ENCODE measurements around the gene TRPM2. TPM values are rescaled to one million over a fixed set of nuclear protein-coding genes. Genes with fewer than 3 reads are reported as not detected.
A peak's percentile ranks its signal among the peaks of the same experiment; 100 is the strongest.

Gene TRPM2
- total and polyA plus RNA-seq, 5 donors: 0.61 to 1.7 (median 1.2) TPM

DNA sequence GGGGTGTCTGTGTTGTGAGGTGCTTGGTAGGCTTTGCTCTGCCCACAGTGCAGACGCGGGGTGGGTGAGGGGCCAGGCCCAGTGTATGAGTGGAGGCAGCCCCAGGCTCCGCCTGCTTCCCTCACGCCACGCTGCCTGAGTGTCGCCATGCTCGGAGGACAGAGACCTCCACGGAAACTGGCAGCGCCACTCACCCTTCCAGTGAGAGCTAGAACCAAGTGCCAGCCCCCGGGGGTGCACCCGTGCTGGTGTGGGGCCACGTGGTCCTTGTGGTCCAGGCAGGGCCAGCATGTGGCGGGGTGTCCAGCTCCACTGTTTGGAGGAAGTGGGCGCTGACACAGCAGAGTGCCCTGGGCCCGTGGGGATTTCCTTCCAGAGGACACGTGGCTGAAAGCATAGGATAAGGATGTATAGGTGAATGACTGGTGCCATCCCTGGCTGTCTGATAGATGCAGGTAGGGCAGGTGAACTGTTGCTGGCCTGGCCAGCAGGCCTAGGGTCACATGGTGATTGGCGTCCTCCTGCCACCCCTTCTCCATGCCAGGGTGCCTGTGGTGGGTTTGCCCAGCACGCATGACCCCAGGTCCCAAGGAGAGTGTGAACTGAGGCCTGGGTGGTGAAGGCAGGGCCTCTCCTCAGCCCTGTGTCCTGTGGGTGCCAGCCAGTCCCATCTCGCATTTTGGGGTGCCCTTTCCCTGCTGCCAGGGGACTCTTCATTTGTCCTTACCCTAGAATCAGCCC lies 105.7 kb downstream of the TRPM2 start:
- intact Hi-C loops (cut with DNase I): no loop called here
- WGBS: 92% methylated on average over 19 of the region's 19 CpGs
- Histone ChIP-seq H3K4me1 (ENCODE audit: control insufficient read depth, insufficient read depth, low read length) (no peaks in the 10 kb centered on the region), H3K27me3 (ENCODE audit: control insufficient read depth, insufficient read depth) (no peaks in the 10 kb centered on the region), H3K9me3 (ENCODE audit: control insufficient read depth, low read length) (no peaks in the 10 kb centered on the region), H3K4me3 (ENCODE audit: low read length) (no peak overlapping the region), H3K27ac (ENCODE audit: low read length) (no peak overlapping the region)
- DNase-seq (peak in 1 of 3 donors; percentile 59), ATAC-seq (no peak)

DNA sequence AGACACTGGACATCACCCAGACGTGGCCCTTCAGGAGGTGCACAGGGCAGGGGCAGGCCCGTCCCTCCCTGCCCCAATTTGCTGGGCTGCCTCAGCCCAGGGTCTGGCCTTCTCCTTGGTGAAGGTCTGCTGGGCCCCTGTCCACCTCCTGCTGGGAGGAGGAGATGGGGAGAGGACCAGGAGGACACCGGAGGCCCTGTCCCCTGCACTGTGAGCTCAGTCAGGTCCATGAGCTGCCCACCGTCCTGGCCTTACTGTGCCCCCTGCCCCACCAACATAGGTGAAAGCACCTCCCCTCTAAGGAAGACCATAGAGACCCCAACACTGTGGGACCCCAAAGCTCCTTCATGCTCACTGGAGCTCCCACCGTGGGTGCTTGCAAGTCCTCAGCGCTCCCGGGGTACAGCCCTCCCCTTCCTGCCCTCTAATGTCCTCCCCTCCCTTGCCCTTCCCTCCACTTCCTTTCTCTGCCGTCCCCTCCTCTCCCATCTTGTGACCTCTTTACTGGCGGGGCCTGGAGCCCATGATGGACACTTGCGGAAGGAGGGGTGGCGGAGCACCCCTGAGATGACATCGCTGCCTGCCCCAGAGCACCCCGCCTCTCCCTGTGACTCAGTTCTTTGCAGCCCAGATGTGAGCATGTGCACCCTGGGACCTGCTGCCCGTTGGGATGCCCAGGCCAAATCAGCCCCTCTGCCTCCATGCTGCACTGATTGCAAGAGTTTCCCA lies 106.5 kb downstream of the TRPM2 start:
- ATAC-seq (no peak), DNase-seq (no peak)
- intact Hi-C loops (cut with DNase I): no loop called here
- Histone ChIP-seq H3K4me3 (ENCODE audit: low read length) (no peak overlapping the region), H3K9me3 (ENCODE audit: control insufficient read depth, low read length) (no peaks in the 10 kb centered on the region), H3K27me3 (ENCODE audit: control insufficient read depth, insufficient read depth) (no peaks in the 10 kb centered on the region), H3K27ac (ENCODE audit: low read length) (no peak overlapping the region), H3K4me1 (ENCODE audit: control insufficient read depth, insufficient read depth, low read length) (no peaks in the 10 kb centered on the region)
- WGBS: 80% methylated on average over 14 of the region's 14 CpGs

DNA sequence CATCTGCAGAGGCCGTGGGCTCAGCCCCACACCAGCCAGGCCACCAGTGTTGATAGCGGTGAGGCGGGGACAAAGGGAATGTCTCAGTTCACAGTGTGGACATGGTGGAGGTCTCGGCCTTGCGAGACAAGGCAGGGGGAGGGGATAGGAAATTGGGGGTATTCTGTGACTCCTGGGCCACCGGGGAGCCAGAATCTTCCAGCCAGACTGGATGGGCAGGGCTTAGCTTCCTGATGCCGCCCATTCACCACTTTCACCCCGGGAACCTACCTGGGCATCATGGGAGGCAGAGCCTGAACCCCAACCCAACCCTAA lies 107.0 kb downstream of the TRPM2 start:
- 93% methylated on average over 8 of the region's 8 CpGs for WGBS
- H3K27me3 ChIP-seq (ENCODE audit: control insufficient read depth, insufficient read depth): no peaks in the 10 kb centered on the region
- no peaks in the 10 kb centered on the region for H3K9me3 ChIP-seq (ENCODE audit: control insufficient read depth, low read length)
- intact Hi-C loops (cut with DNase I): no loop called here
- H3K4me3 ChIP-seq (ENCODE audit: low read length): no peak overlapping the region
- ATAC-seq: no peak
- DNase-seq: no peak
- no peak overlapping the region for H3K27ac ChIP-seq (ENCODE audit: low read length)
- H3K4me1 ChIP-seq (ENCODE audit: control insufficient read depth, insufficient read depth, low read length): no peaks in the 10 kb centered on the region

DNA sequence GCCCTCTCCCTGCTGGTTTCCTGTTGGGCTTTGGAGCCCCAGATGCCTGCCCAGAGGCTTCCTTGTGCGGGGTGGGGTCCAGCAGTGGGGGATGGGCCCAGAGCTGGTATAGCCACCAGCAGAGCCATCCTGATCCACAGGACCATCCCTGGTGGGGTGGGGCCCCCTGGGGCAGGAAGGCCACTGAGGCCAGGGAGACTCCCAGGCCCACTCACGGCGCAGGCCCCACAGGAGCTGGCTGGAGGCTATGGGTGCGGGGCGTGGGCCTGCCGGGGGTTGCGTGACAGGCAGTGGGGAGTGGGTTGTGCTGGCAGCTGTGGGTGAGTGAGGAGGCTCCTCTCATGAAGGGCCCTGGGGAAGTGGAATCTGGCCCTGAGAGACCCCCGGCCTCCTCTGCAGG lies 107.6 kb downstream of the TRPM2 start:
- ATAC-seq (no peak), DNase-seq (no peak)
- Histone ChIP-seq H3K4me3 (ENCODE audit: low read length) (no peak overlapping the region), H3K27ac (ENCODE audit: low read length) (no peak overlapping the region), H3K4me1 (ENCODE audit: control insufficient read depth, insufficient read depth, low read length) (no peaks in the 10 kb centered on the region), H3K9me3 (ENCODE audit: control insufficient read depth, low read length) (no peaks in the 10 kb centered on the region), H3K27me3 (ENCODE audit: control insufficient read depth, insufficient read depth) (no peaks in the 10 kb centered on the region)
- WGBS: 94% methylated on average over 8 of the region's 8 CpGs
- intact Hi-C loops (cut with DNase I): no loop called here

DNA sequence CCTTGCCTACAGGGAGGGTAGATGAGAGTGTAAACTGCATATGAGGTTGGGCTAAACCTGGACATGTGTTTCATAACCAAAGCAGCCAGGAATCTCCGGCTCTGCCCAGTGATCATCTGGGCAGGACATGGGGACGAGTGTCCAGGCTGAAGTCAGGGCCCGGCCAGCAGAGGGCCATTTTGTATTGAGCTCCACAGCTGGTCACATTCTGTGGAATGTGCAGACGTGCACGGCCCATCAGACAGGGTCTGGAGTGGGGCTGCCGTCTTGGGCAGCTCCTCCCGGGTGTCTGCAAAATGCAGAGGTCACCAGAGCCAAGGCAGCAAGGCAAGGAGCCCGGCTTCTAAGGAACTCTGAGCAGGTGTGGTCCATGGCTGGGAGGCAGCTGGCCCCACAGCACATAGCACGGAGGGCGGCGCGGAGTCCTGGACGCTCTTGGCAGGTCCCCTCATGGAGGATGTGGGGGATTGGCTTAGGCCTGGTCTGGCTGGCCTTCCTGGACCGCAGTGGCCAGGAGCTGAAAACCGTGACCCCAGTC lies 108.1 kb downstream of the TRPM2 start:
- no peak overlapping the region for H3K27ac ChIP-seq (ENCODE audit: low read length)
- no peaks in the 10 kb centered on the region for H3K4me1 ChIP-seq (ENCODE audit: control insufficient read depth, insufficient read depth, low read length)
- H3K4me3 ChIP-seq (ENCODE audit: low read length): no peak overlapping the region
- ATAC-seq: peak; percentile 52 to 71
- 52% methylated on average over 15 of the region's 15 CpGs for WGBS
- intact Hi-C loops (cut with DNase I): no loop called here
- no peaks in the 10 kb centered on the region for H3K27me3 ChIP-seq (ENCODE audit: control insufficient read depth, insufficient read depth)
- no peaks in the 10 kb centered on the region for H3K9me3 ChIP-seq (ENCODE audit: control insufficient read depth, low read length)
- DNase-seq: peak in 1 of 3 donors; percentile 63

DNA sequence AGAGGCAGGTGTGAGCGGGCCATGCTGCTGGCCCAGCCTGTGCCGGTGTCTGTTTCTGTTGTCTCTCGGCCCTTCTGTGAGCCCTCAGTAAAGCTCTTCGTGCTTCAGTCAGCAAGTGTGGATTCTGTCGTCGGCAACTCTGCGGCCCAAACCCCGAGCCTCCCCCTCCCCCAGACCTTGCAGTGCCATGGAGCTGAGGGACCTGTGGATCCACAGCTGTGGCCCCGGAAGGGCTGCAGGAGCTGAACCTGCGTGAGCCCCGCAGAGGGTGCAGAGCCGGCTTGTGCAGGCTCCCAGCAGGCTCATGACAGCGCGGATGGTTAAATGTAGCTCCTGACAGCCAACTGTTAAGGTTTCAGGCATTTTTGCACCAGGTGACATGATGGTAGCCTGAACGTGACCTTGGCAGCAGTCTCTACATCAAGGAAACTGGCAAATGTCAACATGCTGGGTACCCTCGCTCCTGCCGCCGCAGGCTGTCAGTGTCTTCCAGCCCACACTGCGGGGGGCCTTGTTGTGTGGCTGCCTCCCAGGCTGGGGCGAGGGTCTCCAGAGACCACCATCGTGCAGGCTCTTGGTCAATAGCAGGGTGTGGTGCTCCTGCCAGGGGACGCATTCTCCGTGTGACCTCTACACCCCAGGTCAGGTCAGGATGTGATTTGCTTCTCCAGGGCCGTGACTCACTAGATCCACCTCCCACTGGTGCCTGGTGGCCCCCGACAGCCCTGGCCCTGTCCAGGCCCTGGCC lies 108.8 kb downstream of the TRPM2 start:
- DNase-seq: no peak

DNA sequence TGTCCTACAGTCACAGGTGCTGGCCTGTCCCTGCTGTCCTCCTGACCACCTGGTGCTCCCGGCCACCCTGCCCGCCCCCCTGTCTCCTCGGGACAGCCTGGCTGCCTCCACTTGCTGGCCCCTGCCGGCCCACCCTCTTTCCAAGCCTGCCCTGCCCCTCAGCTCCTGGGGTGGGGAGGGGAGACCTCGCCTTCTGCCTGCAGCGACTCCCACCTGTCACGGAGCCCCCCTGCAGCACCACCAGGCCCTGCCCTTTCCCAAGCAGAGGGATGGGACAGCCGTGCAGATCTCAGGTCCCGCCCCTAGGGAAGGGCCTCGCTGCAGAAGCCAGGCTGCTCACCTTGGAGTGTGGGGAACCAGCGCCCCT lies 109.4 kb downstream of the TRPM2 start:
- Histone ChIP-seq H3K27ac (ENCODE audit: low read length) (no peak overlapping the region), H3K27me3 (ENCODE audit: control insufficient read depth, insufficient read depth) (no peaks in the 10 kb centered on the region), H3K4me1 (ENCODE audit: control insufficient read depth, insufficient read depth, low read length) (no peaks in the 10 kb centered on the region), H3K9me3 (ENCODE audit: control insufficient read depth, low read length) (no peaks in the 10 kb centered on the region), H3K4me3 (ENCODE audit: low read length) (no peak overlapping the region)
- WGBS: 88% methylated on average over 11 of the region's 11 CpGs
- no peak for DNase-seq
- ATAC-seq: no peak
- intact Hi-C loops (cut with DNase I): no loop called here

More for the DNA sequence above, 108.8 kb downstream of the TRPM2 start:
- H3K9me3 ChIP-seq (ENCODE audit: control insufficient read depth, low read length): no peaks in the 10 kb centered on the region
- ATAC-seq: no peak
- H3K4me3 ChIP-seq (ENCODE audit: low read length): no peak overlapping the region
- H3K27ac ChIP-seq (ENCODE audit: low read length): no peak overlapping the region
- 93% methylated on average over 25 of the region's 25 CpGs for WGBS
- H3K27me3 ChIP-seq (ENCODE audit: control insufficient read depth, insufficient read depth): no peaks in the 10 kb centered on the region
- intact Hi-C loops (cut with DNase I): no loop called here
- no peaks in the 10 kb centered on the region for H3K4me1 ChIP-seq (ENCODE audit: control insufficient read depth, insufficient read depth, low read length)

DNA sequence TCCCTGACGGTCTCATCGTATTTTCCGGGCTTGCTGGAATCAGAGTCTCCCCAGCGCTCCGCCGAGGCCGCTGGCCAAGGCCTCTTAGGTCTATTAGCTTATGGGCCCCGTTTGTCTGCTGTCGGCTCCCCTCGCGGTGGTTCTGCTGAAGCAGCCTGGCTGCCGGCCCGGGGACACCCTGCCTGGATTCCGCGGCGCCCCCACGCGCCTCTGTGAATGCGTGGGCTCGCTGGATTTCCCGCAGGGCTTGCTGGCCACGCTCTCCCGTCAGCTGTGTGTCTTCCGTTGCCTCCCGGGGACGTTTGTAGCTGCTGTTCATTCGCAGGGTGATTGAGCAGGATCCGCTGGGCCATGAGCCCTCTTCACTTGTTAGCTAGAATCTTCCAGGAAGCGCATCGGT lies 110.3 kb downstream of the TRPM2 start:
- Histone ChIP-seq H3K9me3 (ENCODE audit: control insufficient read depth, low read length) (no peaks in the 10 kb centered on the region), H3K4me3 (ENCODE audit: low read length) (no peak overlapping the region), H3K27me3 (ENCODE audit: control insufficient read depth, insufficient read depth) (no peaks in the 10 kb centered on the region), H3K4me1 (ENCODE audit: control insufficient read depth, insufficient read depth, low read length) (no peaks in the 10 kb centered on the region), H3K27ac (ENCODE audit: low read length) (no peak overlapping the region)
- DNase-seq: peak in 1 of 3 donors; percentile 76
- ATAC-seq: no peak
- WGBS: 56% methylated on average over 30 of the region's 30 CpGs
- intact Hi-C loops (cut with DNase I): no loop called here

DNA sequence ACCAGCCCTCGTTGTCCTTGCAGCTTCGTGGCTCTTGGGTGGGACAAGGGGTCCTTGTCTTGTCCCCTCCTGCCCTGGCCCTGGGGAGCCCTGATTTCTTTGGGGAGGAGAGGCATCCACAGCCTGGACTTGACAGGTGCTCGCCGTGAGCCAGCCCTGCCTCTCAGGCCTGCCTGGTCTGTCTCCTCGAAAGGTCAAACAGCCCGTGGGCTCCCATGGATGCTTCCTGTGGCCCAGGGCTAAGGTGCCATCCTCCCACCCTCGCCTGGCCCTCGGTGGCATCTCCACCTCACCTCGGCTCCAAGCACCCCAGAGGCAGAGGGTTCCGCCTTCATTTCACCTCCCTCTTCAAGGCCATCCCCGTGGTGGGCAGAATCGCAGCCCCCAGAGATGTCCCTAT lies 110.9 kb downstream of the TRPM2 start:
- Histone ChIP-seq H3K9me3 (ENCODE audit: control insufficient read depth, low read length) (no peaks in the 10 kb centered on the region), H3K27ac (ENCODE audit: low read length) (no peak overlapping the region), H3K4me1 (ENCODE audit: control insufficient read depth, insufficient read depth, low read length) (no peaks in the 10 kb centered on the region), H3K27me3 (ENCODE audit: control insufficient read depth, insufficient read depth) (no peaks in the 10 kb centered on the region), H3K4me3 (ENCODE audit: low read length) (no peak overlapping the region)
- DNase-seq: peak in 1 of 3 donors; percentile 33
- ATAC-seq: no peak
- intact Hi-C loops (cut with DNase I): no loop called here
- 86% methylated on average over 12 of the region's 12 CpGs for WGBS

DNA sequence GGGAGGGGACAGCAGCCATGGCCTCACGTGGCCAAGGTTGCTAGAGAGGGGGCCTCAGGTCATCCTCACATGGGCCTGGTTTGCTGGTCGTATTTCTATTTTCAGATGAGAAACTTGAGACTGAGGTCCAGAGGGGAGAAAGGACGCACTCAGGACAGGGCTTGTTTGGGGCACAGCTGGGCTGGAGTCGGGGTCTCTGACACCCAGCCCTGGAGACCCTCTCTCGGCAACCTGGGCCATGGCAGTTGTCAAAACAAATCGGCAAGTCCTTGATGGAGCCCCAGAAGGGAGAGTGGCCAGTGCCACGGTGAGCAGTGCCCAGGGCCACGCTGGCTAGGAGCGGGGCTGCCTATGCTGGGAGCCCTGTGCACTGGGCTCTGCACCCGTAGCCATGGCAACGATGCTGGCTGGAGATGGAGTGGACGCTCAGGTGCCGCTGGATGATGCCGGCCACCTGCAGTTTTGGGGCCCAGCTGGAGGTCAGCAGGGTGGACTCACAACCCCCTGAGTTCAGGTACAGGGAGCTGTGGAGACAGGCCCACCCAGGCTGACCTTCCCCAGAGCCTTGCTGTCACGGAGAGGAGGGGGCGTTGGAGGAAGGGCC lies 113.0 kb downstream of the TRPM2 start:
- Histone ChIP-seq H3K4me3 (ENCODE audit: low read length) (no peak overlapping the region), H3K9me3 (ENCODE audit: control insufficient read depth, low read length) (no peaks in the 10 kb centered on the region), H3K27ac (ENCODE audit: low read length) (no peak overlapping the region), H3K4me1 (ENCODE audit: control insufficient read depth, insufficient read depth, low read length) (no peaks in the 10 kb centered on the region), H3K27me3 (ENCODE audit: control insufficient read depth, insufficient read depth) (no peaks in the 10 kb centered on the region)
- 90% methylated on average over 16 of the region's 16 CpGs for whole genome bisulfite sequencing
- ATAC-seq (no peak), DNase-seq (peak in 1 of 3 donors; percentile 36)
- intact Hi-C loops (cut with DNase I): no loop called here

Data from right cardiac atrium (tissue), 5 donors.